IMR-90 (cell line): ENCODE measurements around the gene CCDC102B. TPM values are rescaled to one million over a fixed set of nuclear protein-coding genes. Genes with fewer than 3 reads are reported as not detected.

Experiments
- ATAC-seq: fragments of 200-7000 bp; cut with Tn5 transposase; 2 replicates; pipeline ENCODE4 v1.9.1; 2020; ENCODE audit warnings: low read depth, mild to moderate bottlenecking, moderate library complexity
- BruUV-seq: library from RNA; stranded (reverse); fragments of 400-500 nt; replicated peaks from 2 replicates; lab custom pipeline; 2021; lab: Mats Ljungman, UMichigan
- CTCF ChIA-PET: fragments of 300-600 bp; formaldehyde crosslinking; extraction: SDS; loops from one replicate; lab custom pipeline; 2021; ENCODE audit warnings: antibody characterized with exemption; lab: Yijun Ruan, JAX
- POLR2A ChIA-PET: fragments of 300-600 bp; sonication (Branson Sonifier 250); formaldehyde crosslinking; loops from one replicate; lab custom pipeline; 2022; ENCODE audit warnings: antibody characterized with exemption; ENCODE audit not compliant: unreplicated experiment; lab: Charles Lee
- DNase-seq: peaks from one replicate; pipeline ENCODE4 v3.0.0; 2013
- H2AFZ ChIP-seq: replicated peaks from 2 replicates; pipeline ENCODE3; 2013; ENCODE audit warnings: low read length, mild to moderate bottlenecking; ENCODE audit not compliant: poor library complexity
- H2AK5ac ChIP-seq: 2 replicates; pipeline ENCODE4 v1.6.1; 2013; ENCODE audit warnings: low read depth, low read length, inconsistent platforms
- H2AK9ac ChIP-seq: replicated peaks from 2 replicates; pipeline ENCODE3; 2013; ENCODE audit warnings: mild to moderate bottlenecking, low read depth, low read length, moderate library complexity; ENCODE audit not compliant: poor library complexity
- H2BK120ac ChIP-seq: 2 replicates; pipeline ENCODE4 v1.6.1; 2013; ENCODE audit warnings: low read depth, low read length, inconsistent platforms
- H2BK15ac ChIP-seq: 3 replicates; pipeline ENCODE4 v1.6.1; 2013; ENCODE audit warnings: low read depth, low read length, inconsistent platforms
- H2BK20ac ChIP-seq: 2 replicates; pipeline ENCODE4 v1.6.1; 2013; ENCODE audit warnings: low read depth, mild to moderate bottlenecking, inconsistent platforms, low read length, moderate library complexity
- H2BK5ac ChIP-seq: 2 replicates; pipeline ENCODE4 v1.6.1; 2013; ENCODE audit warnings: mild to moderate bottlenecking, low read depth, low read length, inconsistent platforms; ENCODE audit not compliant: poor library complexity, severe bottlenecking
- H3K14ac ChIP-seq: replicated peaks from 2 replicates; pipeline ENCODE4 v1.6.1; 2013; ENCODE audit warnings: low read depth, low read length, inconsistent platforms
- H3K18ac ChIP-seq: 2 replicates; pipeline ENCODE4 v1.6.1; 2013; ENCODE audit warnings: low read depth, low read length, control low read depth
- H3K23ac ChIP-seq: 2 replicates; pipeline ENCODE4 v1.6.1; 2013; ENCODE audit warnings: low read depth, low read length, inconsistent platforms
- H3K27ac ChIP-seq: 2 replicates; pipeline ENCODE4 v1.5.1; 2013; ENCODE audit warnings: mild to moderate bottlenecking, control low read depth, low read length; ENCODE audit not compliant: insufficient read depth
- H3K27me3 ChIP-seq: 2 replicates; pipeline ENCODE4 v1.6.1; 2013; ENCODE audit warnings: low read length; ENCODE audit not compliant: control insufficient read depth, insufficient read depth
- H3K36me3 ChIP-seq: 2 replicates; pipeline ENCODE4 v1.6.1; 2013; ENCODE audit warnings: low read length, mixed read lengths; ENCODE audit not compliant: control insufficient read depth, insufficient read depth
- H3K4ac ChIP-seq: 2 replicates; pipeline ENCODE4 v1.6.1; 2013; ENCODE audit warnings: low read depth, low read length, inconsistent platforms
- H3K4me1 ChIP-seq: 2 replicates; pipeline ENCODE4 v1.6.1; 2013; ENCODE audit warnings: low read length, mixed read lengths; ENCODE audit not compliant: control insufficient read depth, insufficient read depth
- H3K4me2 ChIP-seq: 2 replicates; pipeline ENCODE4 v1.6.1; 2013; ENCODE audit warnings: low read depth, mild to moderate bottlenecking, control low read depth, low read length, moderate library complexity
- H3K4me3 ChIP-seq: 2 replicates; pipeline ENCODE4 v1.5.1; 2013; ENCODE audit warnings: low read depth, mild to moderate bottlenecking, control low read depth, low read length, moderate library complexity; ENCODE audit not compliant: insufficient read depth
- H3K56ac ChIP-seq: 2 replicates; pipeline ENCODE4 v1.6.1; 2013; ENCODE audit warnings: low read length, inconsistent platforms; ENCODE audit not compliant: insufficient read depth; ENCODE audit errors: extremely low read depth
- H3K79me1 ChIP-seq, 2 experiments: 2 replicates each; pipeline ENCODE4 v1.6.1; 2013; ENCODE audit warnings: low read length in 2 of 2, inconsistent platforms in 1 of 2, low read depth in 1 of 2
- H3K9ac ChIP-seq: 2 replicates; pipeline ENCODE4 v1.6.1; 2013; ENCODE audit warnings: low read depth, low read length, control low read depth
- H3K9me1 ChIP-seq: 2 replicates; pipeline ENCODE4 v1.6.1; 2013; ENCODE audit warnings: low read length, inconsistent platforms; ENCODE audit not compliant: insufficient read depth
- H3K9me3 ChIP-seq: 2 replicates; pipeline ENCODE4 v1.6.1; 2013; ENCODE audit warnings: low read length; ENCODE audit not compliant: control insufficient read depth, insufficient read depth
- H4K20me1 ChIP-seq: 2 replicates; pipeline ENCODE4 v1.6.1; 2013; ENCODE audit warnings: low read length, inconsistent platforms; ENCODE audit not compliant: insufficient read depth
- H4K5ac ChIP-seq: 2 replicates; pipeline ENCODE4 v1.6.1; 2013; ENCODE audit warnings: mild to moderate bottlenecking, low read depth, low read length, control low read depth
- H4K8ac ChIP-seq, 2 experiments: 2 replicates each; pipeline ENCODE4 v1.6.1; 2013; ENCODE audit warnings: low read depth in 2 of 2, low read length in 2 of 2, control low read depth in 1 of 2, inconsistent platforms in 1 of 2
- H4K91ac ChIP-seq: 2 replicates; pipeline ENCODE4 v1.6.1; 2013; ENCODE audit warnings: low read depth, low read length, inconsistent platforms; ENCODE audit not compliant: insufficient read depth
- RFX5 ChIP-seq: IDR thresholded peaks from 2 replicates; pipeline ENCODE4 v1.8.0; 2012; ENCODE audit warnings: low read depth, mild to moderate bottlenecking, low read length, moderate library complexity
- WGBS, 2 experiments: methylation state at CpG; one replicate each; pipeline versions ENCODE4 v1.1.5 to v1.1.7; 2013; ENCODE audit warnings: missing lambda C conversion rate in 2 of 2; ENCODE audit not compliant: insufficient read length in 1 of 2; ENCODE audit errors: extremely low coverage in 2 of 2; 5-methylcytosine and 5-hydroxymethylcytosine counted together
- dilution Hi-C: fragments of 300-500 bp; cut with HindIII; formaldehyde crosslinking; loops from one replicate; pipeline ENCODE4 v1.14.3; 2018; ENCODE audit warnings: low sequenced_read_pairs; ENCODE audit not compliant: unreplicated experiment
- in situ Hi-C: fragments of 300-500 bp; cut with MboI; formaldehyde crosslinking; loops from 3 replicates; pipeline ENCODE4 v1.14.3; 2019; ENCODE audit warnings: low sequenced_read_pairs, inconsistent platforms, mixed read lengths
- intact Hi-C: fragments of 100-400 bp; cut with micrococcal nuclease; formaldehyde crosslinking; loops from 2 replicates; pipeline ENCODE4 v1.10.0; 2022
- polyA plus RNA-seq, 3 experiments: library from polyadenylated mRNA; depleted of rRNA; stranded (reverse); fragments of >200 nt; gene quantifications; 2 replicates each; pipeline ENCODE4 v1.2.3, GENCODE V29; 2012; ENCODE audit warnings: low replicate concordance in 1 of 3
- total RNA-seq: library from RNA; depleted of rRNA; stranded (reverse); fragments of >200 nt; gene quantifications from 2 replicates; pipeline ENCODE4 v1.2.3, GENCODE V29; 2012

Gene CCDC102B
- total and polyA plus RNA-seq, 2 of the 4 experiments (the other 2 are of a cell fraction): 0.54 to 1.4 TPM

DNA sequence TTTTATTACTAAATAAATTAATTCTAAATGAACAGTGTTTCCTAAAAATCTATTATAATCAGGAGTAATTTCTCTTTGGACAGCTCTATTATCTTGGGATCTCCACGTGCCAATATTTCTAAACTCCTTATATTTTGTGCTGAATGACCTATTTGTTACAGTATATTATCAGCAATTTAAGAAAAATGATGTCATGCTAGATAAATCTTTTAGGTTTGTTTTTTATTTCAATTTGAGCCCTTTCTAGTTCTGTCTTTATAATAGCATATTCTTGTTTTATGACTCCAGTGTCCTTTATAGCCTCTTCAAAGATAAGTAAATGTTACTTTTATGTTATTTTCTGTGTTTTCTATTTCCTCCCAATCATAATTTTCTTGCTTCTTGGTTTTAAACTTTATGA, 269.2 kb downstream of the CCDC102B start:
- no peak overlapping the region for H4K91ac ChIP-seq
- in situ Hi-C loops: no loop called here
- H4K8ac ChIP-seq: no peak overlapping the region
- no peak overlapping the region for H3K18ac ChIP-seq
- H2AK5ac ChIP-seq: no peak overlapping the region
- H4K5ac ChIP-seq: no peak overlapping the region
- no peak overlapping the region for H3K4me3 ChIP-seq
- DNase-seq (no peak), ATAC-seq (no peak)
- TF ChIP-seq RFX5: no peak
- no peak overlapping the region for H2BK15ac ChIP-seq
- no peaks in the 10 kb centered on the region for H3K9me3 ChIP-seq
- H3K9ac ChIP-seq: no peak overlapping the region
- BruUV-seq: no TSS peak
- no peak overlapping the region for H3K4ac ChIP-seq
- intact Hi-C loops: no loop called here
- H2AFZ ChIP-seq: no peak overlapping the region
- no peaks in the 10 kb centered on the region for H3K79me1 ChIP-seq
- H3K27me3 ChIP-seq: no peaks in the 10 kb centered on the region
- dilution Hi-C loops: no loop called here
- H3K4me2 ChIP-seq: no peak overlapping the region
- H4K20me1 ChIP-seq: no peaks in the 10 kb centered on the region
- no peak overlapping the region for H2AK9ac ChIP-seq
- no peak overlapping the region for H2BK20ac ChIP-seq
- ChIA-PET CTCF (no interaction called here), POLR2A (no interaction called here)
- H3K14ac ChIP-seq: no peak overlapping the region
- H2BK5ac ChIP-seq: no peak overlapping the region
- no peak overlapping the region for H3K27ac ChIP-seq
- no peaks in the 10 kb centered on the region for H3K4me1 ChIP-seq
- no CpG with 5 or more reads among the region's 1 CpG for WGBS, 2 experiments
- no peak overlapping the region for H3K23ac ChIP-seq
- H2BK120ac ChIP-seq: no peak overlapping the region
- no peaks in the 10 kb centered on the region for H3K9me1 ChIP-seq
- H3K36me3 ChIP-seq: no peaks in the 10 kb centered on the region
- no peak overlapping the region for H3K56ac ChIP-seq
